ENCODE results near the gene ZDHHC17. TPM values are rescaled to one million over a fixed set of nuclear protein-coding genes. Genes with fewer than 3 reads are reported as not detected.

Gene ZDHHC17
- total RNA-seq, 1 experiment from 2014 or later: 25.3 TPM

- Histone ChIP-seq H3K4me1 (ENCODE audit: control insufficient read depth in 1 of 2, insufficient read depth in 2 of 2, low read length in 2 of 2) (no peaks in the 10 kb centered on the region), H3K27me3 (ENCODE audit: insufficient read depth, low read length) (no peaks in the 10 kb centered on the region), H3K79me2 (ENCODE audit: insufficient read depth, low read length) (no peaks in the 10 kb centered on the region), H3K9ac (ENCODE audit: low read length) (no peak overlapping the region), H3K9me2 (ENCODE audit: insufficient read depth) (no peaks in the 10 kb centered on the region), H3K4me2 (ENCODE audit: low read length) (no peak overlapping the region), H3K9me3 (ENCODE audit: control insufficient read depth in 1 of 2, insufficient read depth in 1 of 2, low read depth in 1 of 2, low read length in 2 of 2) (no peaks in the 10 kb centered on the region), H4K20me1 (ENCODE audit: insufficient read depth) (no peaks in the 10 kb centered on the region), H3K36me3 (ENCODE audit: control insufficient read depth in 1 of 2, insufficient read depth in 2 of 2, low read length in 2 of 2) (no peaks in the 10 kb centered on the region), H3K4me3 (replicated peaks in 1 of 2; ENCODE audit: low read depth in 1 of 2, low read length in 2 of 2) (no peak overlapping the region), H3K27ac (ENCODE audit: low read depth, low read length) (no peak overlapping the region), H2AFZ (ENCODE audit: low read depth, low read length, poor library complexity, severe bottlenecking) (no peak overlapping the region)
- no peak for ATAC-seq
- ChIA-PET RAD21 (ENCODE audit: low non-redundant PET in 1 of 2, low total read pairs in 2 of 2, uncharacterized antibody in 2 of 2, unreplicated experiment in 2 of 2) (no interaction called here), CTCF (no interaction called here), POLR2A (no interaction called here)
- DNase-seq (ENCODE audit: low read depth, low spot score): no peak
- intact Hi-C loops (cut with micrococcal nuclease): no loop called here
- no peak for TF ChIP-seq CTCF (IDR thresholded peaks at IDR 0.05 in 2 of 3, conservative IDR thresholded peaks at IDR 0.05 in 1 of 3; ENCODE audit: borderline replicate concordance in 1 of 3, insufficient read depth in 1 of 3, low read depth in 2 of 3, low read length in 2 of 3)
- TF ChIP-seq SRF (IDR thresholded peaks at IDR 0.05; ENCODE audit: low read depth): no peak
- no peak for TF ChIP-seq FOSL1 (IDR thresholded peaks at IDR 0.05; ENCODE audit: low read depth)
- TF ChIP-seq SP1 (IDR thresholded peaks at IDR 0.05; ENCODE audit: low read depth): no peak
- TF ChIP-seq ZNF274 (IDR thresholded peaks at IDR 0.05; ENCODE audit: low read depth, low read length): no peak
- TF ChIP-seq EZH2 (IDR thresholded peaks at IDR 0.05): no peak
- TF ChIP-seq MAX (IDR thresholded peaks at IDR 0.05): no peak
- no peak for TF ChIP-seq EGR1 (IDR thresholded peaks at IDR 0.05; ENCODE audit: low read depth)
- TF ChIP-seq ZFX (IDR thresholded peaks at IDR 0.05): no peak
- TF ChIP-seq ZBTB33 (IDR thresholded peaks at IDR 0.05; ENCODE audit: extremely low read depth, insufficient replicate concordance, low read length): no peak
- TF ChIP-seq ATF3 (IDR thresholded peaks at IDR 0.05): no peak
- no peak for TF ChIP-seq TCF7L2 (IDR thresholded peaks at IDR 0.05; ENCODE audit: borderline replicate concordance, extremely low read depth, insufficient read depth, insufficient read length)
- no peak for TF ChIP-seq CBX3 (IDR thresholded peaks at IDR 0.05; ENCODE audit: low read depth)
- no peak for TF ChIP-seq ELF1 (IDR thresholded peaks at IDR 0.05; ENCODE audit: borderline replicate concordance, low read depth)
- no TSS peak for BruUV-seq (replicated peaks)
Measured at GRCh38 chr12:76740501-76740900, 23.4 kb upstream of the ZDHHC17 start.

All from HCT116 (cell line).